A673 (cell line): Measurements from ENCODE around the gene CAP2.

Experiments
- EZH2 ChIP-seq: fragments of 200-600 bp; sonication (generic); IDR thresholded peaks from 2 replicates; pipeline ENCODE4 v1.6.1; 2017; ENCODE audit warnings: borderline replicate concordance, low read depth, mild to moderate bottlenecking, mixed read lengths, antibody characterized with exemption, low read length; ENCODE audit not compliant: poor library complexity, severe bottlenecking
- TF ChIP-seq, protein P1 (sequence below): fragments of 300-800, 200-600 bp; sonication (generic); conservative IDR thresholded peaks from 2 replicates; pipeline ENCODE4 v1.5.1; 2017; ENCODE audit warnings: low read depth, mild to moderate bottlenecking, antibody characterized with exemption, low read length, moderate library complexity, mixed read lengths

- TF ChIP-seq, protein P1, sequence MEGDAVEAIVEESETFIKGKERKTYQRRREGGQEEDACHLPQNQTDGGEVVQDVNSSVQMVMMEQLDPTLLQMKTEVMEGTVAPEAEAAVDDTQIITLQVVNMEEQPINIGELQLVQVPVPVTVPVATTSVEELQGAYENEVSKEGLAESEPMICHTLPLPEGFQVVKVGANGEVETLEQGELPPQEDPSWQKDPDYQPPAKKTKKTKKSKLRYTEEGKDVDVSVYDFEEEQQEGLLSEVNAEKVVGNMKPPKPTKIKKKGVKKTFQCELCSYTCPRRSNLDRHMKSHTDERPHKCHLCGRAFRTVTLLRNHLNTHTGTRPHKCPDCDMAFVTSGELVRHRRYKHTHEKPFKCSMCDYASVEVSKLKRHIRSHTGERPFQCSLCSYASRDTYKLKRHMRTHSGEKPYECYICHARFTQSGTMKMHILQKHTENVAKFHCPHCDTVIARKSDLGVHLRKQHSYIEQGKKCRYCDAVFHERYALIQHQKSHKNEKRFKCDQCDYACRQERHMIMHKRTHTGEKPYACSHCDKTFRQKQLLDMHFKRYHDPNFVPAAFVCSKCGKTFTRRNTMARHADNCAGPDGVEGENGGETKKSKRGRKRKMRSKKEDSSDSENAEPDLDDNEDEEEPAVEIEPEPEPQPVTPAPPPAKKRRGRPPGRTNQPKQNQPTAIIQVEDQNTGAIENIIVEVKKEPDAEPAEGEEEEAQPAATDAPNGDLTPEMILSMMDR: no peak
- TF ChIP-seq EZH2: no peak
Observed at GRCh38 chr6:17354700-17355403, 38.5 kb upstream of the CAP2 start.
